Measurements from ENCODE around the gene GMDS. TPM values are rescaled to one million over a fixed set of nuclear protein-coding genes. Genes with fewer than 3 reads are reported as not detected.
A peak's percentile ranks its signal among the peaks of the same experiment; 100 is the strongest.

The GMDS gene
- total and polyA plus RNA-seq, 2 experiments from 2014 or later = 3.0 to 12.6 TPM

- Histone ChIP-seq H2AFZ (no peak overlapping the region), H3K27ac (no peak overlapping the region), H3K36me3 (ENCODE audit: low read depth) (no peaks in the 10 kb centered on the region), H4K20me1 (ENCODE audit: insufficient read depth) (no peaks in the 10 kb centered on the region), H3K9ac (no peak overlapping the region), H3K79me2 (ENCODE audit: insufficient read depth) (no peaks in the 10 kb centered on the region), H3F3A (ENCODE audit: insufficient read depth) (no peaks in the 10 kb centered on the region), H3K4me1 (ENCODE audit: insufficient read depth) (peaks cover 6% of the 10 kb centered on the region; the same call in 1 of the 2 replicates), H3K27me3 (replicated peaks; ENCODE audit: insufficient read depth) (no peaks in the 10 kb centered on the region), H3K4me3 (no peak overlapping the region), H3K9me2 (ENCODE audit: insufficient read depth) (no peaks in the 10 kb centered on the region), H3K4me2 (ENCODE audit: unreplicated experiment) (no peak overlapping the region), H3K9me3 (ENCODE audit: low read depth) (no peaks in the 10 kb centered on the region)
- TF ChIP-seq EZH2 (IDR thresholded peaks at IDR 0.05; ENCODE audit: insufficient read depth, poor library complexity, severe bottlenecking) = no peak
- no peak for TF ChIP-seq EZH2phosphoT487 (IDR thresholded peaks at IDR 0.05; ENCODE audit: insufficient read depth, low read depth)
- 92 to 94% methylated on average over 2 of the region's 2 CpGs for WGBS, 2 experiments (ENCODE audit: low coverage in 1 of 2, low lambda C conversion rate in 2 of 2, missing lambda C conversion rate in 2 of 2)
- in situ Hi-C loops (cut with MboI) = no loop called here
- DNase-seq = no peak
Measured at GRCh38 chr6:1679688-1680068, 565.7 kb downstream of the GMDS start.

GRCh38 chr6:1679031-1679687, 566.2 kb downstream of the GMDS start:
- WGBS, 2 experiments (ENCODE audit: low coverage in 1 of 2, low lambda C conversion rate in 2 of 2, missing lambda C conversion rate in 2 of 2) = 69 to 73% methylated on average over 13 of the region's 13 CpGs
- Histone ChIP-seq H2AFZ (no peak overlapping the region), H3K79me2 (ENCODE audit: insufficient read depth) (no peaks in the 10 kb centered on the region), H3K9me2 (ENCODE audit: insufficient read depth) (no peaks in the 10 kb centered on the region), H4K20me1 (ENCODE audit: insufficient read depth) (no peaks in the 10 kb centered on the region), H3K9ac (no peak overlapping the region), H3K27me3 (replicated peaks; ENCODE audit: insufficient read depth) (no peaks in the 10 kb centered on the region), H3K36me3 (ENCODE audit: low read depth) (no peaks in the 10 kb centered on the region), H3K4me3 (no peak overlapping the region), H3K27ac (no peak overlapping the region), H3K4me1 (ENCODE audit: insufficient read depth) (peaks cover 6% of the 10 kb centered on the region; the same call in 1 of the 2 replicates), H3K9me3 (ENCODE audit: low read depth) (no peaks in the 10 kb centered on the region), H3K4me2 (ENCODE audit: unreplicated experiment) (no peak overlapping the region), H3F3A (ENCODE audit: insufficient read depth) (no peaks in the 10 kb centered on the region)
- DNase-seq = peak; percentile 32
- in situ Hi-C loops (cut with MboI) = no loop called here
- TF ChIP-seq EZH2phosphoT487 (IDR thresholded peaks at IDR 0.05; ENCODE audit: insufficient read depth, low read depth) = no peak

GRCh38 chr6:1678201-1678600, 567.2 kb downstream of the GMDS start:
- Histone ChIP-seq H2AFZ (peak overlapping the region; percentile 37; the same call in 1 of the 2 replicates), H3K4me3 (no peak overlapping the region), H3K9ac (no peak overlapping the region), H3K27ac (no peak overlapping the region), H3K4me2 (ENCODE audit: unreplicated experiment) (no peak overlapping the region), H3K9me2 (ENCODE audit: insufficient read depth) (no peaks in the 10 kb centered on the region), H3F3A (ENCODE audit: insufficient read depth) (no peaks in the 10 kb centered on the region), H3K79me2 (ENCODE audit: insufficient read depth) (no peaks in the 10 kb centered on the region), H3K36me3 (ENCODE audit: low read depth) (no peaks in the 10 kb centered on the region), H3K4me1 (ENCODE audit: insufficient read depth) (peaks cover 6% of the 10 kb centered on the region; the same call in 1 of the 2 replicates), H3K27me3 (replicated peaks; ENCODE audit: insufficient read depth) (0 out of 2 replicates have a peak, but pooled peaks cover 3% of the 10 kb centered on the region), H3K9me3 (ENCODE audit: low read depth) (no peaks in the 10 kb centered on the region), H4K20me1 (ENCODE audit: insufficient read depth) (no peaks in the 10 kb centered on the region)
- DNase-seq = no peak
- 19 to 25% methylated on average over 3 of the region's 3 CpGs for WGBS, 2 experiments (ENCODE audit: low coverage in 1 of 2, low lambda C conversion rate in 2 of 2, missing lambda C conversion rate in 2 of 2)
- in situ Hi-C loops (cut with MboI) = no loop called here
- TF ChIP-seq EZH2 (IDR thresholded peaks at IDR 0.05; ENCODE audit: insufficient read depth, poor library complexity, severe bottlenecking) = no peak
- no peak for TF ChIP-seq EZH2phosphoT487 (IDR thresholded peaks at IDR 0.05; ENCODE audit: insufficient read depth, low read depth)

GRCh38 chr6:1672379-1672778, 573.0 kb downstream of the GMDS start:
- in situ Hi-C loops (cut with MboI) = no loop called here
- 0 out of 2 replicates have a peak, but pooled peaks cover 3% of the 10 kb centered on the region for H3K27me3 ChIP-seq (replicated peaks; ENCODE audit: insufficient read depth)
- no peaks in the 10 kb centered on the region for H3K79me2 ChIP-seq (ENCODE audit: insufficient read depth)
- H3K9me3 ChIP-seq (ENCODE audit: low read depth) = no peaks in the 10 kb centered on the region
- no peaks in the 10 kb centered on the region for H4K20me1 ChIP-seq (ENCODE audit: insufficient read depth)
- TF ChIP-seq EZH2 (IDR thresholded peaks at IDR 0.05; ENCODE audit: insufficient read depth, poor library complexity, severe bottlenecking) (no peak), EZH2phosphoT487 (IDR thresholded peaks at IDR 0.05; ENCODE audit: insufficient read depth, low read depth) (no peak)
- H3F3A ChIP-seq (ENCODE audit: insufficient read depth) = no peaks in the 10 kb centered on the region
- no peak for DNase-seq
- H3K27ac ChIP-seq = no peak overlapping the region
- no peaks in the 10 kb centered on the region for H3K4me1 ChIP-seq (ENCODE audit: insufficient read depth)
- H3K4me2 ChIP-seq (ENCODE audit: unreplicated experiment) = no peak overlapping the region
- H3K36me3 ChIP-seq (ENCODE audit: low read depth) = no peaks in the 10 kb centered on the region
- no peaks in the 10 kb centered on the region for H3K9me2 ChIP-seq (ENCODE audit: insufficient read depth)
- H2AFZ ChIP-seq = no peak overlapping the region
- 69 to 82% methylated on average over 2 of the region's 2 CpGs for WGBS, 2 experiments (ENCODE audit: low coverage in 1 of 2, low lambda C conversion rate in 2 of 2, missing lambda C conversion rate in 2 of 2)
- H3K9ac ChIP-seq = no peak overlapping the region
- no peak overlapping the region for H3K4me3 ChIP-seq
